SK-N-SH treated with all-trans-retinoic acid at 6 μM for 48 hours (cell line): ENCODE measurements around the gene FBLIM1.

Source experiments
- ARNTL ChIP-seq: fragments of 450-650 bp; formaldehyde crosslinking; IDR thresholded peaks from 2 replicates; pipeline ENCODE4 v1.5.0; 2020; ENCODE audit warnings: low read depth, mild to moderate bottlenecking, moderate library complexity, borderline replicate concordance
- BACH2 ChIP-seq: fragments of 250-450 bp; sonication (Bioruptor Pico); IDR thresholded peaks from 2 replicates; pipeline ENCODE4 v1.9.0; 2021; ENCODE audit warnings: mild to moderate bottlenecking, borderline replicate concordance
- CREB5 ChIP-seq: fragments of 250-450 bp; sonication (Bioruptor Pico); IDR thresholded peaks from 2 replicates; pipeline ENCODE4 v1.5.1; 2020; ENCODE audit warnings: low read depth, mild to moderate bottlenecking, moderate library complexity
- ESRRG ChIP-seq: fragments of 250-450 bp; sonication (Bioruptor Pico); IDR thresholded peaks from 2 replicates; pipeline ENCODE4 v1.6.1; 2021; ENCODE audit warnings: mild to moderate bottlenecking
- ISL1 ChIP-seq: fragments of 250-450 bp; sonication (Bioruptor Pico); IDR thresholded peaks from 2 replicates; pipeline ENCODE4 v2.1.2; 2022; ENCODE audit warnings: mild to moderate bottlenecking, moderate library complexity
- OSR1 ChIP-seq: fragments of 250-450 bp; sonication (Bioruptor Pico); IDR thresholded peaks from 2 replicates; pipeline ENCODE4 v1.8.0; 2022; ENCODE audit warnings: moderate library complexity, mild to moderate bottlenecking, inconsistent platforms
- PPARA ChIP-seq: fragments of 250-450 bp; sonication (Bioruptor Pico); IDR thresholded peaks from 2 replicates; pipeline ENCODE4 v1.5.0; 2020; ENCODE audit warnings: mild to moderate bottlenecking, borderline replicate concordance
- RARB ChIP-seq: fragments of 250-450 bp; sonication (Bioruptor Pico); IDR thresholded peaks from 2 replicates; pipeline ENCODE4 v1.8.0; 2021; ENCODE audit warnings: mild to moderate bottlenecking, moderate library complexity
- SNAI2 ChIP-seq: fragments of 250-450 bp; sonication (Bioruptor Pico); IDR thresholded peaks from 2 replicates; pipeline ENCODE4 v1.5.0; 2020; ENCODE audit warnings: mild to moderate bottlenecking, moderate library complexity
- TOX ChIP-seq: fragments of 250-450 bp; sonication (Bioruptor Pico); IDR thresholded peaks from 2 replicates; pipeline ENCODE4 v1.8.0; 2021; ENCODE audit warnings: mild to moderate bottlenecking, moderate library complexity, borderline replicate concordance
- TSHZ2 ChIP-seq: fragments of 250-450 bp; sonication (Bioruptor Pico); IDR thresholded peaks from 2 replicates; pipeline ENCODE4 v1.5.0; 2020; ENCODE audit warnings: mild to moderate bottlenecking, moderate library complexity
- ZFP3 ChIP-seq: fragments of 250-450 bp; sonication (Bioruptor Pico); IDR thresholded peaks from 2 replicates; pipeline ENCODE4 v1.5.0; 2020; ENCODE audit warnings: mild to moderate bottlenecking, moderate library complexity
- ZFP30 ChIP-seq: fragments of 450-650 bp; formaldehyde crosslinking; IDR thresholded peaks from 2 replicates; pipeline ENCODE4 v1.5.0; 2022; ENCODE audit warnings: mild to moderate bottlenecking, moderate library complexity
- TF ChIP-seq, protein P1 (sequence below): fragments of 250-450 bp; sonication (Bioruptor Pico); IDR thresholded peaks from 2 replicates; pipeline ENCODE4 v1.8.0; 2020; ENCODE audit warnings: mild to moderate bottlenecking, moderate library complexity, borderline replicate concordance

- TF ChIP-seq, protein P1, sequence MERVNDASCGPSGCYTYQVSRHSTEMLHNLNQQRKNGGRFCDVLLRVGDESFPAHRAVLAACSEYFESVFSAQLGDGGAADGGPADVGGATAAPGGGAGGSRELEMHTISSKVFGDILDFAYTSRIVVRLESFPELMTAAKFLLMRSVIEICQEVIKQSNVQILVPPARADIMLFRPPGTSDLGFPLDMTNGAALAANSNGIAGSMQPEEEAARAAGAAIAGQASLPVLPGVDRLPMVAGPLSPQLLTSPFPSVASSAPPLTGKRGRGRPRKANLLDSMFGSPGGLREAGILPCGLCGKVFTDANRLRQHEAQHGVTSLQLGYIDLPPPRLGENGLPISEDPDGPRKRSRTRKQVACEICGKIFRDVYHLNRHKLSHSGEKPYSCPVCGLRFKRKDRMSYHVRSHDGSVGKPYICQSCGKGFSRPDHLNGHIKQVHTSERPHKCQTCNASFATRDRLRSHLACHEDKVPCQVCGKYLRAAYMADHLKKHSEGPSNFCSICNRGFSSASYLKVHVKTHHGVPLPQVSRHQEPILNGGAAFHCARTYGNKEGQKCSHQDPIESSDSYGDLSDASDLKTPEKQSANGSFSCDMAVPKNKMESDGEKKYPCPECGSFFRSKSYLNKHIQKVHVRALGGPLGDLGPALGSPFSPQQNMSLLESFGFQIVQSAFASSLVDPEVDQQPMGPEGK (CRISPR knock-in tag), result no peak
- TF ChIP-seq BACH2 (no peak), ZFP3 (no peak), RARB (no peak), OSR1 (CRISPR knock-in tag) (no peak), ZFP30 (CRISPR knock-in tag) (no peak), ISL1 (CRISPR knock-in tag) (no peak), TSHZ2 (no peak), PPARA (CRISPR knock-in tag) (no peak), CREB5 (CRISPR knock-in tag) (no peak), ARNTL (no peak), TOX (CRISPR knock-in tag) (no peak), ESRRG (CRISPR knock-in tag) (no peak), SNAI2 (CRISPR knock-in tag) (no peak)
Observed at GRCh38 chr1:15727424-15727823, 31.2 kb upstream of the FBLIM1 start.
